Measurements from ENCODE around the gene ERCC3.

ERCC3 gene

GRCh38 chr2:127275789-127276188, 18.2 kb downstream of the ERCC3 start:
- CTCF ChIA-PET, result interaction anchor here (1.1 to 1.2 kb wide), 3 partner anchors 12 to 23 kb away, joined by 3 read pairs; no protein-coding TSS in a partner anchor

DNA sequence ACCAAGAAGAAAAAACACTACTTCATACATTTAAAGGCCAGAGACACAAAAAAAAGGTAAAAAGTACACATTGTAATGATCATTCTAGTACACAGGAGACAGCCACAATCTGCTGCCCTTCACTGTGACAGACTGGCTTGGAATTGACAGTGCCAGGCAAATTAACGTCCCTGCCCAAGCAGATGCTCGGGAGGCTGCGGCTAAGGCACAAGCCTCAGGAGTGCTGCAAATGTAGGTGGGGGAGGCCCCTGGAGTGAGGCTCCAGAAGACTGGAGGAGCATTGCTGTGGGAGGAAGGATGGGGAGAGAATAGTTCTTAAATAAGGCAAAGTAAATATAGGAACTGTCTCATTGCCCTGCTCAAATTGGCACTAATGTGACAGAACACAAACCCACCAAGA, 18.6 kb downstream of the ERCC3 start:
- ChIA-PET CTCF (interaction anchor here (1.1 kb wide), 1 partner anchor 12 kb away, joined by 3 read pairs; no protein-coding TSS in a partner anchor), POLR2A (no interaction called here)
- TF ChIP-seq CTCF (IDR thresholded peaks at IDR 0.05; ENCODE audit: control extremely low read depth, extremely low read depth, low read depth, missing control alignments), result no peak
- DNase-seq (ENCODE audit: extremely low spot score), result no peak

More at GRCh38 chr2:127275789-127276188, 18.2 kb downstream of the ERCC3 start:
- no peak for DNase-seq (ENCODE audit: extremely low spot score)
- POLR2A ChIA-PET, result no interaction called here
- TF ChIP-seq CTCF (IDR thresholded peaks at IDR 0.05; ENCODE audit: control extremely low read depth, extremely low read depth, low read depth, missing control alignments), result no peak

DNA sequence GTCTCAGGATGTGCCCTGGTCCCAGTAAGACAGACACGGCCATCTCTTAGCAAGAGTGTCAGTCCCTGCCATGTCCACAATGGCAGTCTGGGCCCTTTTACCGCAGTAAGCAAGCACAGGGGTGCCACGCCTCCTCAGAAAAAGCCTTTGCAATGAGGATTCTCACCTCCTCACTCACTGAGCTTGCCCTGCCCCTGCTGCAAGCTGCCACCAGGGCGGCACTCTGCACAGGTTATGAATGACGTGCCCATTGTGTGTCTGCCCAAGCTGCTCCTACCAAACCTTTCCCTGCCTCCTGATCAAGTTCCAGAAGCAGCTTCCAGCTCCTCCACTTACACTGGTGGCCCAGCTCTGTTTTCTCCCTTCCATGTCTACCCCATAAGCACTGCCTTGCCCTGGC, 23.3 kb downstream of the ERCC3 start:
- POLR2A ChIA-PET, result no interaction called here
- no peak for DNase-seq (ENCODE audit: extremely low spot score)
- TF ChIP-seq CTCF (IDR thresholded peaks at IDR 0.05; ENCODE audit: control extremely low read depth, extremely low read depth, low read depth, missing control alignments), result no peak
- CTCF ChIA-PET, result interaction anchor here (0.7 to 1.3 kb wide), 2 partner anchors 9 to 11 kb away, joined by 3 read pairs; no protein-coding TSS in a partner anchor

- DNase-seq (ENCODE audit: extremely low spot score), result no peak
- CTCF ChIA-PET, result no interaction called here
Measured at GRCh38 chr2:127261804-127262406, 32.0 kb downstream of the ERCC3 start.

GRCh38 chr2:127259355-127259754, 34.6 kb downstream of the ERCC3 start:
- ChIA-PET POLR2A (no interaction called here), CTCF (interaction anchor here (1.4 kb wide), 1 partner anchor 53 kb away, joined by 3 read pairs; no protein-coding TSS in a partner anchor)
- DNase-seq (ENCODE audit: extremely low spot score), result no peak
- TF ChIP-seq CTCF (IDR thresholded peaks at IDR 0.05; ENCODE audit: control extremely low read depth, extremely low read depth, low read depth, missing control alignments), result no peak

More at GRCh38 chr2:127261804-127262406, 32.0 kb downstream of the ERCC3 start:
- POLR2A ChIA-PET, result no interaction called here
- no peak for TF ChIP-seq CTCF (IDR thresholded peaks at IDR 0.05; ENCODE audit: control extremely low read depth, extremely low read depth, low read depth, missing control alignments)

DNA sequence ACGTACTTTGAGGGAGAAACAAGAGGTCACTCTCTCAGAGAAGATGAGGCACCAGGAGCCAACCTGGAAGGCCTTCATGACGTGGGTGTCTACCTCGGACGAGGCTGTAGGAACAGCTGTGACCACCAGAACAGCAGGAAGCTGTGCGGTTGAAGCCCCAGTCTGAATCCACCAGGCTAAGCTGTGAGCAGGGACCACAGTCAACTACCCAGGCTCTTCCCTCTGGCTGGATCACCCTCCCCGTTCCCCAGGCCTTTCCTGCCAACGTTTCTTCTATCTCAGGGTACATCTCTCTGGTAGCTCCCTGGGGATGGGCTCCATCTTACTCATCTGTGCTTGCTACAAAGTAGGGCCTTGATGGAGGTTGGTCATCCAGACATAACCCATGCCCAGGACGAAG, 37.1 kb downstream of the ERCC3 start:
- no peak for TF ChIP-seq CTCF (IDR thresholded peaks at IDR 0.05; ENCODE audit: control extremely low read depth, extremely low read depth, low read depth, missing control alignments)
- no peak for DNase-seq (ENCODE audit: extremely low spot score)
- POLR2A ChIA-PET, result interaction anchor here (0.7 kb wide), 1 partner anchor 345 kb away, joined by 3 read pairs; no protein-coding TSS in a partner anchor
- CTCF ChIA-PET, result interaction anchor here (0.9 kb wide), 1 partner anchor 222 kb away, joined by 3 read pairs; no protein-coding TSS in a partner anchor

Data from GM10248 (cell line).